NCI-H82 treated with DMSO at 0.1 percent for 48 hours (cell line): ENCODE measurements around the gene MYOC.
"Not testable (repeated sequence)": the region's sequence is repeated elsewhere in the genome, so short reads cannot be mapped to it uniquely, and the experiment has no call there.

ENCODE experiments used
- DNase-seq: peaks from one replicate; lab custom pipeline; 2025; ENCODE audit not compliant: unreplicated experiment; lab: John Stamatoyannopoulos, UW

The MYOC gene

DNA sequence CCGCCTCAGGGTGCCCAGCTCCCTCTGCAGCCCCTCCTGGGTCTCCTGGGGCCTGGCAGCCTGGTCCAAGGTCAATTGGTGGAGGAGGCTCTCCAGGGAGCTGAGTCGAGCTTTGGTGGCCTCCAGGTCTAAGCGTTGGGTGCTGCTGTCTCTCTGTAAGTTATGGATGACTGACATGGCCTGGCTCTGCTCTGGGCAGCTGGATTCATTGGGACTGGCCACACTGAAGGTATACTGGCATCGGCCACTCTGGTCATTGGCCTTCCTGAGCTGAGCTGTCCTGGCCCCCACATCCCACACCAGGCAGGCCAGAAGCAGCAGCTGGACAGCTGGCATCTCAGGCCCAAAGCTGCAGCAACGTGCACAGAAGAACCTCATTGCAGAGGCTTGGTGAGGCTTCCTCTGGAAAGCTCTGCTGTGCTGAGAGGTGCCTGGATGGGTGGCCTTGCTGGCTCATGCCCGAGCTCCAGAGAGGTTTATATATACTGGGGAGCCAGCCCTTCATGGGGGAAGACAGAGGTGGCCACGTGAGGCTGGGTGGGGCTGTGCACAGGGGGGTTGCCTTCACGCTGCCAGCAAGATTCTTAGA lies at the start of gene MYOC:
TSS of gene MYOC (minus strand) at position 455 of the 589 bp plus-strand sequence. CDS start at position 378, 77 bp downstream.
- DNase-seq = no peak

DNA sequence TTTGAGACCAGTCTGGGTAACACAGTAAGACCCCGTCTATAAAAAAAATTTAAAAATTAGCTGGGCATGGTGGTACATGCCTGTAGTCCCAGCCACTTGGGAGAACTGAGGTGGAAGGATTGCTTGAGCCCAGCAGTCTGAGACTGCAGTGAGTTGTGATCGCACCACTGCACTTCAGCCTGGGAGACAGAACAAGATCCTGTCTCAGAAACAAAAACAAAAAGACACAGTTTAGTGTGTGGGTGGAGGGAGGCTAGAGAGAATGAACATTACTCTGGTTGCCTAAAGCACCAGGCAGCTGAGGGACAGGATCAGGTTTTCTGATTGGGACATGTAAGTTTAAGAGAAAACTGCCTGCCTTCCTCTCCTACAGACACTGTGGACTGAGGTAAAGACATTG lies 47.0 kb upstream of the MYOC start:
- DNase-seq = no peak

DNA sequence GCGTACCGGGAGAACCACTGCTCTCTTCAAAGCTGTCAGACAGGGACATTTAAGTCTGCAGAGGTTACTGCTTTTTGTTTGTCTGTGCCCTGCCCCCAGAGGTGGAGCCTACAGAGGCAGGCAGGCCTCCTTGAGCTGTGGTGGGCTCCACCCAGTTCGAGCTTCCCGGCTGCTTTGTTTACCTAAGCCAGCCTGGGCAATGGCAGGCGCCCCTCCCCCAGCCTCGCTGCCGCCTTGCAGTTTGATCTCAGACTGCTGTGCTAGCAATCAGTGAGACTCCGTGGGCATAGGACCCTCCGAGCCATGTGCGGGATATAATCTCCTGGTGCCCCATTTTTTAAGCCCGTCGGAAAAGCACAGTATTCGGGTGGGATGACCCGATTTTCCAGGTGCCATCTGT lies 43.3 kb upstream of the MYOC start:
- DNase-seq = not testable (repeated sequence)

DNA sequence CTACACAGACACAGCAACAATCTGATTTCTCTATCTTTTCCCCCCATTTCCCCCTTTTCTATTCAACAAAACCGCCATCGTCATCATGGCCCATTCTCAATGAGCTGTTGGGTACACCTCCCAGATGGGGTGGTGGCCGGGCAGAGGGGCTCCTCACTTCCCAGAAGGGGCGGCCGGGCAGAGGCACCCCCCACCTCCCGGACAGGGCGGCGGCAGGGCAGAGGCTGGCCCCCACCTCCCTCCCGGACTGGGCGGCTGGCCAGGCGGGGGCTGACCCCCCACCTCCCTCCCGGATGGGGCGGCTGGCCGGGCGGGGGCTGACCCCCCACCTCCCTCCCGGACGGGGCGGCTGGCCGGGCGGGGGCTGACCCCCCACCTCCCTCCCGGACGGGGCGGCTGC lies 41.1 kb upstream of the MYOC start:
- DNase-seq = not testable (repeated sequence)

DNA sequence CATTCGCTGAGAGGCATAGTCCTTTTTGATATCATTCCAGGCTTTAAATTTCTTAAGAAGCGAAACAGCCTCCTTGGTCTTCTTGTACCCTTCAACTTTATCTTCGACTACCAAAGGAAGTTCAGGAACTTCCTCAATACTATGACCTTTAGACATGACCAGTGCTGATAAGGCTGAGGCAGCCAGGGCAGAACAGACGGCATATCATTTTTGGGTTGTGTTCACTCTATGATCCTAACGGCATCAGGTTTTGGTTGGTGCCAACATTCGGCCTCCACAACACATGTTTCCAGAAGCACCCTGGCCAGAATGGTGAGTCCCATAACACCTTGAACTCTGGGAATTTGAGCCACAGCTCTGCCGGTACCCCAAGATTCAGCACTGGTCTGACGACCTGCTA lies 31.4 kb upstream of the MYOC start:
- DNase-seq = no peak

DNA sequence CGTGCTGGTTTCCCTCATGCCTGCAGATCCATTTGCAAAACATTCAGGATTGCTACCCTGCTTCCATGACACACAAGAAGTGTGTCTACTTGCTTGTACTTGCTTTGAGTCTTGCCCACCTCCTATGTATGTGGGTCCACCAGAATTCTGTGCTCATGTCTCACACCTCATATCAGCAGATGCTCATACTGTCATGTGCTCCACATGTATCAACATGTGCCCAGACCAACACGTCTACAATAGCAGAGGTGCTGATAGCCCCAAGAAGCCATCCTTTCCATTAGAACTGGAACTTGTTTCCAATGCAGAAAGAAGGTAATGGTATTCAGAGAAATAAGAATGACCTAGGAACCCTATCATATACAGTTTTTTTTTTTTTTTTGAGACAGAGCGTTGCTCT lies 27.9 kb upstream of the MYOC start:
- DNase-seq = no peak

DNA sequence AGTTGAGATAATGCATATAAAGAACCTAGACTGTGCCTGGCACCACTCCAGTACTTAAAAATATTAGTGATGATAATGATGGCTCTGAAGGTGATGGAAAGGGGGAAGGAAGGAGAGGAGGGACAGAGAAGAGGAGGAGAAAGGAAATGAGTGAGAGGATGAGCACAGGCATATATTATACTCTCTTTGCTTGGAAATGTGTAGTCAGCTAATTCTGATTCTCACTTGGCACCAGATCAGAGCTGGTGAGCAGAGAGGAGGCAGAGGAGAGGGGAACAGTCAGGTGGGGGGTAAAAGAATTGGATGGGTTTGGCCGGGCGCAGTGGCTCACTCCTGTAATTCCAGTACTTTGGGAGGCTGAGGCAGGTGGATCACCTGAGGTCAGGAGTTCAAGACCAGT lies 24.3 kb upstream of the MYOC start:
- DNase-seq = no peak

DNA sequence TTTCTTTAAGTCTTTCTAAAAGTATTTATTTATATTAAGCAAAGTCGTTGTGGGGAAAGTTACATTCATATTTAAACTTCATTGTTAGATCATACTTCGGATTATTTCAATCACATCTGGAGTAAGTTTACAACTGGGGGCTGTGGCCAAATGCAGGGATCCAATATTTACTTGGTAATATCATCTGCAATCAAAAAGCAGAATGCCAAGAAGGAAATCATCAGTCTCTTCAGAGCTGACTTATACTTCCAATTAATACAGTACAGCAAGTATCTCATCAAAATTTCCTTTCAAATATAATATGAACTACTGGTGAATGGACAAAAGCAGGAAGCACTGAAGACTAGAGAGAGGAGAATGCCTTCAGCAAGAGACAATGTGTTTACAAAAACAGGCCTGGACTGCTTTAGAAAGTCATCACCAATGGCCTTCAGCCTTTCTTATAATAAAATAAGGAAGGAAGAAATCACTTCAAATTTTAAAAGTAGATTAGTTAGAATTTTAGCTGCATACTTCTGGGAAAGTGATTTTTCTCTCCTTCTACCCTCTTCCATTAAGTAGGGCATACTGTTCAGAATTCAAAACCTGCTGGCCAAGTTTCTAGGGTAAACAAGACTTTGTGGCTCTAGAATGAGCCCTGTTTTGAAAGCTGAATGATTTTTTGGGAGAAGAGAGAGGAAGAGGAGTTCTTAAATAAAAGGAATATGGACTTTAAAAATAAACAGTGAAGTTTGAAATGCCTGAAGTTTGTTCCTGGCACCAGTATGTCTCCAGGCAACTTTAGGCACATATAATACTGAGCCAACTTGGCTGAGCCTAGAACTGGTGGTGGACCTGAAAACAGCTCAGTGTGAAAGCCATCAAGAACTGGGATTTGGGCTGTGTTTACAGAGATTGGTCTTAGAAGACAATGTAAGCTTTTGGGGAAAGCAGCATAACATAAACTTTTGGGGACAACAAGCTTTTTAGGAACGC lies 22.2 kb upstream of the MYOC start:
- no peak for DNase-seq

DNA sequence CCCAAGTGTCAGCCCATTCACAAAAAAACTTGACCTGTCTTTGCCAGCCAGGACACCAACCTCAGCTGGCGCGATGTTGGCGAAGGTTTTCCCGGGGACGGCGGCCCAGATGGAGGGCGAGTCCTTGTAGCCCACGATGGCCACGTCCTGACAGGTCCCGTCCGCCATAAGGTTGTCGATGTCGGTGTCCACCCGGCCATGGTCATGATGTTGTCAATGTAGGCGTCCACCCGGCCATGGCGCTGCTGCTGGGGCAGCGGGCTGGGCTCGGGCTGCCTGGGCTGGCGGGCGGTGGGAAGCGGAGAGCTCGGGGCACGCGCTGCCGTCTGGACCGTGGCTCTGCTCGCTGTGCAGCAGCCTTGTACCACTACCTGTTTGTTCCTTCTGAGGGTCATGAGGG lies 18.3 kb upstream of the MYOC start:
- DNase-seq = no peak

DNA sequence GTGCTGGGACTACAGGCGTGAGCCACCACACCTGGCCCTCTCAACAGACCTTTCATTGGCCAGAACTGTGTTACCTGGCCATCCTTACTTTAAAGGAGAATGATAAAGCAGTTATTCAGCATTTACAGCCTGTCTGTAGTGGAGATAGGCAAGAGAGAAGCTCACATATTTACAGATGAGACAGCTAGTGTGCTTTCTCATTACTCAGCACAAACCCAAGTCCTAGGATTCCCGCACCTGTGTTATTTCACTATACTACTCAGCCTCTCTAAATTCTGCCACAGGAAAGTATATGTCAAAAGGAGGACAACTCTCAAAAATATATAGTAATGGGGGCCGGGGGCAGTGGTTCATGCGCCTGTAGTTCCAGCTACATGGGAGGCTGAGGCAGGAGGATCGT lies 15.9 kb upstream of the MYOC start:
- DNase-seq = no peak

DNA sequence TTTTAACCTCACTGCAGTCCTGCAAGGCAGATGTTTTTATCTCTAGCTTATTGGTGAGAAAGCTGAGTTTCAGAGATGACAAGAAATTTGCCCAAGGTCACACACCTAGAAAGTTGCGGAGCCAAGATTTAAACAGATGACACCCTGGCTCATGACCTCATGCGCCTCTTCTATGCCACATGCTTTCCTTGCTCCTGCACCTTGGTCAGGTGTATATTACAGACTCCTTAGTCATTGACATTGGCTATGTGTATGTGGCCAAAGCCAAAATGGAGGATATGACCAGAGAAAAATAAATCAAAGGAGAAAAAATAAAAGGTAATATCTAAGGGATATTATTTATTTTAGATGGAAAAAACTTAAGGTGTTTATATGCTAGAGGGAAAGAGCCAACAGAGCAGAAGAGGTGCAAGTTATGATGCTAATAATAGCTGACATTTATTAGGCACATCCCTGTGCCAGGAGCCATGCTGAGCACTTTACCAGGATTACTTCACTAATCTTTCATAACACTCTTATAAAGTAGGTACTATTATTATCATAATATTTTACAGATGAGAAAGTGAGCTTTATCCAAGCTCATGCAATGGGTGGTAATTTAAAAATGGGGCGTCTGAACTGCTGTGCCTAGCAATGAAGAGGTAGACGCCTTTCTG lies 13.8 kb upstream of the MYOC start:
- no peak for DNase-seq

DNA sequence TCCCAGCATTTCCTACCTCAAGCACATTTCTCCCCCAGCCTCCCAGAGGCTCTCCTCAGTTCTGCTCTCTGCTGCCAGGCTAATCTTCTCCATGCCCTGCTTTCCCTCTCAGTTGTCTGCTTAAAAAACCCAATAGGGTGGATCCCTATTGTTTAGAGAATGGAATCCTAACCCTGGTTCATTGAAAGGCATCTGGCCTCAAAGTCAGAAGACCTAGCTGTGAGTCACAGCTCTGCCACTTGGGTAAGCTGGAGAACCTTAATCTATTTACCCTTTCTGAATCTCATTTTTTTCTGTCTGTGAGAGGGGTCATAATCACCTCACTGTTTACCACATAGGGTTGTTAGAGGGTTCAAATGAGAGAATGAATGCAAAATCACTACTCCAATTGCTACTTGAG lies 12.5 kb upstream of the MYOC start:
- no peak for DNase-seq

DNA sequence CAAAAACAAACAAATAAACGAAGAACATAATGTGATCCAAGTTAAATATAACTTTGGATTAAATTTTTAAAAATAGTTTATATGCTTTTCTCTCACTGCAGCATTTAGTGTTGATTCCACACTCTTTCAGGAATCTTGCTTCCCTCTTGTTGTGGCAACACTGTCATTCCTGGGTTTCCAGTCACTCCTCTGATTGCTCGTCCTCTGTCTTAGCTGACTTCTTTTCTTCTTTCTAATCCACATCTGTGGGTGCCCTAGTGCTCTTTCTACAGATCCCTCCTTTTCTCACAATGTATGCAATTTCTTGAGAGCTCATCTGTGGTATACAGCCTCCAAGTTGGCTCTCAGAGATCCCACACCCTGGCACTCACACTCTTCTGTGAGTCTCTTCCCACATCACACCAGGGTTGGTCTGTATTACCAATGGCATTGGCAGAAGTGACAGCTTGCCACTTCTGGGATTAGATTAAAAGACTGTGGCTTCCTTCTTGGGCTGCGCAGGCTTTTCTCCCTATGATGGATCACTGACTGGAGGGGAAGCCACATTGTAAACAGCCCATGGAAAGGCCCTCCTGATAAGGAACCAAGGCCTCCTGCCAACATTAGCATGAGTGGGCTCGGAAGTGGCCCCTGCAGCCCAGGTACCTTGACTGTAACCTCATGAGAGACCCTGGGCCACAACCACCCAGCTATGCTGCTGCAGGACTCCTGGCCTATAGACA lies 11.5 kb upstream of the MYOC start:
- DNase-seq = peak; percentile 46

DNA sequence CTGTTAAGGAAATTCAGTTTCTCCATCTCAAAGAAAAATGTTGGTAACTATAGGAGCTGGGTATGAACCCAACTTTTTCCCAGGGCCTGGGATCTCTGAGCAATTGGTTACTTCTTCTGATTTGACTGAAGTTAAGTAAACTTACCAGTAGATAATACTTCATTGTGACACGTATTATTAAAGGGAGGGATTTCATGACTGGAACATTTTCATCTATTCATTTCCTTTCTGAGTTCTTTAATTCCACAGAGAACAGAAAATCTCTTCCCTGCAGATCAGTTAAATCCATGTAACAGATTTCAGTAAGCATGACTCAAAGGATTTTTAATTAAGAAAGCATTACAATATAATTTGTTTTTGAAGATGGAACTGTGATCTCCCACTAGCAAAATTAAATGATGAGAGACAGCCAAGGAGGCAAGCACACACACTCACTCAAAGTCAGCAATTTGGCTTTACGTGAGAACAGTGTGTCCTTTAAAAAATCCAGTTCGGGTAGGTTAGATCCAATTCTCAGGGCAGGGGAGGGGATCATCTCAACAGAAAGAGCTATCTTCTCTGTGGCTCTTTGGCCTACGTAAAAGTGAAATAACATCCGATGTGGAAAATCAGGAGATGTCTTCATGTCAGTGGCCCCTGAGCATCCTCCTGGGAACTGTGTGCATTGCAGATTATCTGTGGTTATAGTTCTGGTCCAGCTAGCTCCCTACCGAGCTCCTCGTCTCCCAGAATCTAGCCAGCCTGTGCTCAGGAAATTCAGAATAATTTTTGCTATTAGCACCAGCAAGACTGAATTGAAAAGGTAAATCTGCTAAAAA lies 10.8 kb upstream of the MYOC start:
- no peak for DNase-seq

DNA sequence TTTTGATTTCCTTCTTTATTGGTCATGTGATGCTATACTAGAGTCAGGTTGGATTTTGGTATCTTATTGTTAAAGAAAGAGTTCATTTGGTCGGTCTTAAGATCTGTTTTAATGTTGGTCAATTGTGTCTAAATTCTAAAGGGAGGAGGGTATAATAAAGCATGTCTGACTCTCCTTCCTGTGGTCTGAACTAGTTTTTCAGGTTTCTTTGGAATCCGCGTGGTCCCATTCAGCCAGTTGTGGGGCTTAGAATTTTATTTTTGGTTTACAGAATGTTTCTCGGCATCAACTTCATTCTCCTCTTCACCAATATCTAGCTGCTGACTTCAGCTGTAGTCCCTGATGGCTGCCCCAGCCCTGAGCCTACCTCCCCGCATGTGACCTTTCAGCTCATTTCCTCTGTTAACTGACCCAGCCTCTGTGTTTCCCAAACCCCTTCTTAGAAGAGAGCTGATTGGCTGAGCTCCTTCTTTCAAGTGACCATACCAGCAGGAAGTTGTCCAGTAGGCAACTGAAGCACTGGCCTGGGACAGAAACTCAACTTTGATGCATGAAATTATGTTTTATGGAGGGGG lies 8.7 kb upstream of the MYOC start:
- no peak for DNase-seq

DNA sequence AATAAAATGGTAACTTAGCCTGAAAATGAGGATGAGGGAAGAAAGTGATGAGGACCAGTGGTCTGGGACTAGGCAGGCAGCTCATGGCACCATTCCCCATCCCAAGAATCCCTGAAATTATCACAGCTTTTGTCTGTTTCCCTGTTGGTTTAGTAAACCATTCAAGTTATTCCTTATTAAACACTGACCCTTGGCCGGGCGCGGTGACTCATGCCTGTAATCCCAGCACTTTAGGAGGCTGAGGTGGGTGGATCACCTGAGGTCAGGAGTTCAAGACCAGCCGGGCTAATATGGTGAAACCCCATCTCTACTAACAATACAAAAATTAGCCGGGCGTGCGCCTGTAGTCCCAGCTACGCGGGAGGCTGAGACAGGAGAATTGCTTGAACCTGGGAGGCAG lies 3.7 kb upstream of the MYOC start:
- DNase-seq = not testable (repeated sequence)

DNA sequence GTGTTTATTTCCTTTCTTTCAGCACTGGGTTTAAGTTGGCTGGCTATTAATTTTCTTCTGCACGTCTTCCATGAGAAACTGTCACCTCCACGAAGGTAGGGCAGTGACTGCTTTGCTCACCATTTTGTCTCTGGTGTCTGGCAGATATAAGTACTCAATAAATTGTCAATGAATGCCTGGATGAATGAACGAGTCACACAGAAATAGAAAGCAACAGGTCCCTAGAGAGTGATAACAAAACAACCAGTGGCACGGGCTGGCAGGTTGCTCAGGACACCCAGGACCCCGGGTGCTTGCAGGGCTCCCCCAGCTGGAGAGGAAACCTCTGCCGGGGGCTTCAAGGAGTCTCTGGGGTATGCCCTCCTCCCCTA lies 3.2 kb upstream of the MYOC start:
- no peak for DNase-seq

DNA sequence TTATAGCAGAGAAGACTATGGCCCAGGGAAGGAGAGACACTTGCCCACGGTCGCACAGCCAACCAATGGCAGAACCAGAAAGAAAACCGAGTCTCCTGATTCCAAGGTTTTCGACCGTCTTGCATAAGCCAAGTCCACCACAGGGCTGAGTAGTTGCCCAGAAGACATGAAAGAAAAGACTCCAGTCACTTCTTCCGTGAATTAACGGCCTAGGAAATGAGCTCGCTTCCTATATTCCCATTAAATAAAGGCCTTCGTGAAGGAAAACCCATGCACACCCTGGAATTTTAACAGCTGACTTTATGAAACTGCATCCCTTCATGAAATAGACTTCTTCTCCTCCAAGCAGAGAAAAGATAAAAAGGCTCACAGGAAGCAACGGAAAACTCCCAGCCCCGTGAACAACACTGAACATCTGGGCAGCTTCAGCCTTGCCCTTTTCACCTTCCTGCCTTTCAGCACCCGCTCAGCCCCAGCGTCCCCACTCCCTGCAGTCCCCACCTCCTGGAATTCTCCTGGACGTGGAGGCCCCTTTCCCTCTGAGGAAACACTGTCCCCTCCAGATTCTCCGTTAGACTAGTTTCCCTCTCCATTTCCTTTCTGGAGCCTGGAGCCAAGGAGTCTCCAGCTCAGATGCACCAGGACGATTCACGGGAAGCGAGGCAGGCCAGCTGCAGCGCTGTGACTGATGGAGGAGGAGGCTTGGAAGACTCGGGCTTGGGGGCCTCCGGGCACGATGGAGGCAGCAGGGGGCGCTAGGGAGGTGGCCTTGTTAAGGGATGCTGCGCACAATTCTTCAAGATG lies 2.7 kb upstream of the MYOC start:
- no peak for DNase-seq

DNA sequence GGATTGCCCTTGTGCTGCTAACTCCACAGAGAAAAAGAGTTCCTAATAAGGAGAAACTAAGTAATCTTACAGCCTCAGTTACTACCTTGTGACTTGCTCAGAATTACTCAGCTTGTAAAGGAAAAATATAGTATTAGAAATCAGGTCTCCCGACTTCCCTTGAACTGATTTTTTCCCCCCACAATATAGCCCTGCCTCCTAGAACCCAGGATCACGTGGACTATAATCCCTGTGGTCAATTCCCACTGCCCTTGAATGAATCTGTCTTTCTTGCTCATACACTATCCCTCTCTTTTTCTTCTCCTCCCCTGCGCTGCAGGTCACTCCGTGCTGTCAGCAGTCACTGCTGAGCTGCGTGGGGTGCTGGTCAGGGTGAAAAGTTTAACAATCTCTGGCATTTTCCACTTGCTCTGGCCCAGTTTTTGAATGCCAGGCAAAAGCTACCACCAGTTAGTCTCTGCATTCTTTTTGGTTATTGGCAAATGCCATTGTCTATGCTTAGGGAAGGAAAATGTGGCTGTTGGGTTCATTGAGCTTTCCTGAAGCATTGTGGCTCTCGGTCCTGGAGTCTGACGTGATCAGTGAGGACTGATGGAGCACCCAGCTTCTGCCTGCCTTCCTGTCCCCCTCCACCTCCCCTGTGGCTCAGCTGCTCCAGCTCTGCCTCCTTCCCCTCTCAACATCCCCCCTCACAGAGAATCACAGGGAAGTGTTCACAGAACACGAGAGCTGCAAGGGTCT lies 1.9 kb upstream of the MYOC start:
- no peak for DNase-seq
